Hematopoietic multipotent progenitor cell treated with erythropoietin and hydrocortisone succinate and interleukin-3 and kit ligand, for 6 days (in vitro differentiated cells): ENCODE measurements around the gene ADPRHL1.
A peak's percentile ranks its signal among the peaks of the same experiment; 100 is the strongest.

Source experiments
- DNase-seq: peaks from one replicate; pipeline ENCODE4 v3.0.0-alpha.2; 2015

Gene ADPRHL1

DNA sequence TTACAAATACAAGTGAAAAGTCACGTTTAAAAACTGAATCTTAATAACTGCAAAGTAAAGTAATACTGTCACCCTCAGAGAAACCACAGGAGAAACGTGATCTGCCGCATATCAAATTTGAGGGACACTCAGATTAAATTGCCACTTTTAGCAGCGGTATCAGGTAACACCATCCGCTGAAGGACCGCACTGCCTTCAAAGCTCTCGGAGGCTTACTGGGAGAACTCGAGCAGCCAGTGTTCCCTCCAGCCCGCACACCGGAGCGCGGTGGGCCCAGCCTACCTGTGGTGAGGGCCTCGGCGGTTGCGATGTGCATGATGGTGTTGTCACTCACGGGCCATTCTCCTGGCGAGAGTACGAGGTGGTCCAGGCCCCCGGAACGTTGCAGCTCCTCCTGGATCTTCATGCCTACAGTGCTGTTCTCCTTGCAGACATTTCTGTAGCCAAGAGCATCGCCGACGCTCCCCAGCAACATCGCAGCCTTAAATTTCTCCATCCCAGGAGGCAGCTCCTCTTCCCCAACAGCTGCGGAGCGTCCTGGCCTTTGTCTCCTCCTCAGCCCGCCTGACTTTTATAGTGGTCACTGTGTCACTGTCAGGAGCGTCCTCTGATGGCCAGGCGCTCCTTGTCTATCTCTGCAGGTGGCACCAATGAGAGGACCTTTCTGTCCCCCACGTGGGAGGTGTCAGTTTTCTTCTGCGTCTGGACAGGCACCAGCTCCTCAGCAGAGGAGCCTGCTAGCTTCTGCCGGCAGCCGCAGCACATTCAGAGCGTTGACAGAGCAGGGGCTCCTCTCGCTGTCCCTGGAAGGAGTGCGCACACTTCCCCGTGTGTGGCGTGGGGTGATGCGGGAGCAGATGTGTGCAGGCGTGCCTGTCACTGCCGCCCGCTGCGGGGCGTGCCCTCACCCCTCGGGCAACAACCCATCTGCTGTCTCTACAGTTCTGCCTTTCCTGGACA, at the start of gene ADPRHL1:
ADPRHL1 (minus strand) TSS at position 547 of the 960 bp plus-strand sequence; CDS start at position 496, 51 bp downstream.
- DNase-seq = no peak

- DNase-seq = no peak
Observed at GRCh38 chr13:113502686-113503085, 49.4 kb upstream of the ADPRHL1 start.

DNA sequence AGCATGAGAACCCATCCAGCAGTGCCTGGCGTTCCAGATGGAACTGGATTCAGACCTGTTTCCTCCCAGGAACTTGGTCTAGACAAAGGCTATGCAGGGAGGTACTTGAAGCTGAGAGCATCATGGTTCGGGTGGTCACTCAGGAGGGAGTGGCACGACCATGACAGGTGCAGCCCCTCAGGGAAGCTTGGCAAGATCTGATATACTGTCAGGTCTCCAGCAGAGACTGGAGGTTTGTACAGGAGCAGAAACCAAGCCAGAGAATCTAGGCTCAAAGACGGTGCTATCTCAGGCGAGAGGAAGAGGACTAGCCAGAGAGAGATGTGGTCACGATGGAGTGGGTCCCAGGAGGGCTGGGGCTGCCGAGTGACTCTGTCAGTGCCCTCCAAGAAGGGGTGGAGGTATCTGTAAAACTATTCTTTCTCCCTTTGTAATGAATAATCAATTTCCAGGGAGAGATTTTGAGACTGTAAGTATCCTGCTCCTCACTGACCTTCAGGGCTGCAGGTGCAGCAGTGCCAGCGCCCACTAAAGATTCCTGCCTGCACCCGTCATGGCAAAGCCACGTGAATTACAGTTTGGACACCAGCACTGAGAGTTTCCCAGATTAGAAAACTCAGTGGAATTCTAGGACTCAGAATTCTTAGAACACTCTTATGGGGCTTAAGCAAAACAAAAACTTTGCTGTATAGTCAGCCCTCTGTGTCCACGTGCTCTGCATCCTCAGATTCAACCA, 47.4 kb upstream of the ADPRHL1 start:
- no peak for DNase-seq

- no peak for DNase-seq
Observed at GRCh38 chr13:113499936-113500335, 46.6 kb upstream of the ADPRHL1 start.

GRCh38 chr13:113498905-113499304, 45.6 kb upstream of the ADPRHL1 start:
- DNase-seq = peak; percentile 29

- no peak for DNase-seq
Observed at GRCh38 chr13:113497217-113497616, 43.9 kb upstream of the ADPRHL1 start.

GRCh38 chr13:113495494-113496210, 42.4 kb upstream of the ADPRHL1 start:
- DNase-seq = no peak

DNA sequence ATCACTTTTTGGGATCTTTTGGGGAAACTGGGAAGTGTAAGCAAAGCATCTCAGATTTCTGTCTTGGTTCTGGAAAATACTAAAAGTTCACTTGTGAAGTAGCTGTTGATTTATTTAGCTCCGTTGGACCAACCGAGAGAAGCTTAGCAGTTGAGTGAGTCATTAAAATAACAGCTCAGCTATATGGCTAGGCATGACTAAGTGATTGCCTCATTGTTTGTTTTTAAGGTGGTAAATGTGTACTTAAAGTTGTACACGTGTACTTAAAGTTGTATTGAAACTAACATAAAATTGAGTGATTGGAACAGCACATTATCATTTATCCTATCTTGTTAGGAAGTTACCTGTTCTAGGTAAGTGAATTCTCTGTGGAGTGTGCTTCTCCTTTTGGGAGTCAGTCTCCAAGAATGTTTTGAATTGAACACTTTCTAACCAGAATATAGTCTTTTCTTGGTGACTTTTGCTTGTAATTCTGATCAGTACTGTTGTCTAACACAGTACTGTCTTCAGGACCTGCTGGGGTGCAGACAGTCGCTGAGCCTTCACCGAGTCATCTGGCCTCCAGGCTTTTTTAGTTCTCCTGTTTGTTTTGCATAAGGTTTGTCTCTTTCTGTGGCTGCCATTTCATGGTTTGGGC, 40.1 kb upstream of the ADPRHL1 start:
- DNase-seq = peak; percentile 78

DNA sequence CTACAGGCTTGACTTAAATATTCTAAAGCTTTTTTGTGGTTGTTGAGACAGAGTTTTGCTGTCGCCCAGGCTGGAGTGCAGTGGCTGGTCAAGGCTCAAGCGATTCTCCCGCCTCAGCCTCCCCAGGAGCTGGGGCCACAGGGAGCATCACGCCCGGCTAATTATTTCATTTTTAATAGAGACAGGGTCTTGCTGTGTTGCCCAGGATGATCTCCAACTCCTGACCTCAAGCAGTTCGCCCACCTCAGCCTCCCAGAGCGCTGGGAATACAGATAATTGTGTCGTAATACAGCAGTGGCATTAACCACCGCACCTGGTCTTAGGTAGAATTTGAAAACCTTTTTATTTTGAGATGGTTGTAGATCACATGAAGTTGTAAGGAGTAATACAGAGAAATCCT, 38.7 kb upstream of the ADPRHL1 start:
- DNase-seq = no peak

GRCh38 chr13:113491418-113491883, 38.2 kb upstream of the ADPRHL1 start:
- peak; percentile 70 for DNase-seq

GRCh38 chr13:113490496-113491417, 37.5 kb upstream of the ADPRHL1 start, which contains the start of gene DCUN1D2:
Gene DCUN1D2 (minus strand): TSS chr13:113490711. CDS start chr13:113490669, 42 bp downstream.
- peak; percentile 90 for DNase-seq

- peak; percentile 52 for DNase-seq
Observed at GRCh38 chr13:113489549-113490495, 36.5 kb upstream of the ADPRHL1 start.

GRCh38 chr13:113489171-113489548, 35.9 kb upstream of the ADPRHL1 start:
- DNase-seq = no peak

- DNase-seq = peak; percentile 13
Observed at GRCh38 chr13:113488283-113488682, 35.0 kb upstream of the ADPRHL1 start.

GRCh38 chr13:113486698-113487097, 33.4 kb upstream of the ADPRHL1 start:
- DNase-seq = no peak

GRCh38 chr13:113485545-113485944, 32.3 kb upstream of the ADPRHL1 start:
- DNase-seq = no peak

DNA sequence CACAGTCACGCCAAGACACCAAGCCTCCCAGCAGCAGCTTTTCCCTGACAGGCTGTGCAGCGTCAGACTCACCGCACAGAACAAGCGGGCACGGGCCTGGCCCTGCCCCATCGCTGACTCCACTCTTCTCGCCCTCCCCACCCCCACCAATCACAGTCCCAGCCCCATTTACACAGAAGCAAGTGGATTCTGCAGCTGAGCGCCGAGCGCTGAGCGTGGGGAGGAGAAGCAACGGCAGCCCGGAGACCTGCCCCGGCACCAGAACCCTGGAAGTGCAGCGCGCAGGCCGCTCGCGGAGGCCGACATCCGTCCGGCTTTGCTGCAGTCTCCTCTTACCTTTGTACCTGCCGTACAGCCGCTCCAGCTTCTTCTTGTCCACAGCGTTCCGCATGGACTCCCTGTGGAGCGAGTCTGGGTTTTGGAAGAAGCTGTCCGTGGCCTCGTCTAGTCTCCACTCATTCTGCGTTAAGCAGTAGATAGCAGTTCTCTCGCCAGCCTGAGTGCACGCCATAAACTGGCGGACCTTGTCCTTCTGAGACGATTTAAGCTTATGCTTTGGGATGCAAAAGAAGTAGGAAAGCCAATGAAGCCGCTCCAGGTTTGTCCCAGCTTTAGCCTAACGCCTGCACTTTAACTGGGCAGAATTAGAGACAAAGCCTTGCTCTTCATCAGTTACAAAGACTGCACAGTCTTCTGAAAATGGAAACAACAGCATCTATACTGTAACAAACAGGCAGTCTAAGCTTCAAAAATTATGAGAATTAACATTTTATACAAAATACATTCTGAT, 30.4 kb upstream of the ADPRHL1 start:
- no peak for DNase-seq

DNA sequence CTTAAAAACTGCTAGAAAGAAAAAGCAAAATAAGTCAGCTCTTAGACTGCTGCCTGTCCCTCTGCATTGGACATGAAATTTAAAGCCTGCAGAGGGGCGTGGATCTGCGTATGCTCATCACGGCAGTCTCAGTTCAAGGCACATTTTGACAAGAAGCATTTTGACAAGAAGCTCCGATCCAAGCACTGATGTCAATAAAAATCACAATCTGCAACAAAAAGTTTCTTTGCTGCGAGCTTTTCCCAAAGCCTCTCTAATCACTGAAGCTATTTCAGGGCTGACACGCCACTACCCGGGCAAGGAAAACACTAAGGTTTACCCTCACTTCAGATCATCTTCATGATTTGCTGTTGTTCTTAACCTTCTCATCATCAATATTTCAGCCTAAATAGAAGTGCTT, 29.8 kb upstream of the ADPRHL1 start:
- no peak for DNase-seq

GRCh38 chr13:113479179-113479578, 25.9 kb upstream of the ADPRHL1 start:
- peak; percentile 28 for DNase-seq
